Amniotic epithelial cell (primary cell): ENCODE data around the gene S100A4.

ENCODE experiments used
- DNase-seq: peaks from one replicate; pipeline ENCODE4 v3.0.0-alpha.2; 2010; ENCODE audit warnings: low read depth

Gene S100A4

GRCh38 chr1:153547560-153548551 is 2.2 kb upstream of the S100A4 start:
- DNase-seq: no peak

- no peak for DNase-seq
Observed at GRCh38 chr1:153546796-153547559, 1.4 kb upstream of the S100A4 start.

GRCh38 chr1:153546371-153546770 is 765 bp upstream of the S100A4 start:
- DNase-seq: no peak

GRCh38 chr1:153544453-153545066 is 1.0 kb downstream of the S100A4 start:
- DNase-seq: no peak

GRCh38 chr1:153543736-153544135 is 1.9 kb downstream of the S100A4 start:
- no peak for DNase-seq

GRCh38 chr1:153542956-153543711 is 2.5 kb downstream of the S100A4 start:
- DNase-seq: no peak

- DNase-seq: no peak
Observed at GRCh38 chr1:153541641-153542590, 3.7 kb downstream of the S100A4 start.

- DNase-seq: no peak
Observed at GRCh38 chr1:153540394-153541361, 4.9 kb downstream of the S100A4 start, which contains the start of gene S100A5. S100A5 (minus strand) TSS chr1:153540934; CDS start chr1:153540191, 743 bp downstream.

- DNase-seq: no peak
Observed at GRCh38 chr1:153539395-153540093, 6.1 kb downstream of the S100A4 start.

- DNase-seq: no peak
Observed at GRCh38 chr1:153538315-153538821, 7.2 kb downstream of the S100A4 start.

- DNase-seq: no peak
Observed at GRCh38 chr1:153537376-153537730, 8.3 kb downstream of the S100A4 start.

- no peak for DNase-seq
Observed at GRCh38 chr1:153536671-153537375, 8.8 kb downstream of the S100A4 start.

GRCh38 chr1:153536012-153536670 is 9.5 kb downstream of the S100A4 start:
- peak; percentile 86 for DNase-seq

GRCh38 chr1:153535242-153536011 is 10.2 kb downstream of the S100A4 start, which contains the start of gene S100A6:
S100A6 (minus strand) TSS chr1:153535991; CDS start chr1:153535339, 652 bp downstream.
- DNase-seq: no peak

- no peak for DNase-seq
Observed at GRCh38 chr1:153534925-153535241, 10.7 kb downstream of the S100A4 start.

- no peak for DNase-seq
Observed at GRCh38 chr1:153534226-153534924, 11.2 kb downstream of the S100A4 start.
